ENCODE results near the gene TBATA.

The TBATA gene

DNA sequence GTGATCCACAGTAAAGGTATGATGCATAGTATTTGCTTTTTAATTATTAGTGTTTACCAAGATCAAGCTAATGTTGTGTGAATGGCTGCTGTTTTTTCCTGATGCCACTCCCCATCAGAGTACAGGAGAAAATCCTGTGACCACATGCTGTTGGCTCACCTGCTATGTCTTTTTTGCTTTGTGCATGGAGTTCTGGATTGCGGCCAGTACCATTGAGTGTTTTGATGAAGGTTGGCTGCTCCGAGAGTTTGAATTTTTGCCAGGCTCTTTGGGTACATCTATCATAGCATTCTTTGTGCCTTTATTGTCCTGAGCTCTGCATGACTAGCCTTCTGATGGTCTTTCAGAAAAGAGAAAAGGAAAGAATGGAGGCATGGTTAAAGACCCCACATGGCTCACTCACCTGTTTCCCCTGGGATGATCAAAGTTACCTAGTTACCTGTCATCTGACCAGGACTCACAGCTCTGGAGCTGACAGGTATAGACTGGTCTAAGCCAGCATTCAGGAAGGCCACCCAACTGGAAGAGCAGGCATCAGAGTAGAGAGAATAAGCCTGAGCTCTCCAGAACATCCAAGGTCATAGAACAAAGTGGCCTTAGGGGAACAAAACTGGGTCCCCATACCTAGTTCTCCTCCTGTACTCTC lies 18.7 kb upstream of the TBATA start:
- H2AK5ac ChIP-seq (ENCODE audit: low read length), result no peak overlapping the region
- H2BK5ac ChIP-seq (ENCODE audit: low read depth, low read length, poor library complexity), result no peak overlapping the region
- no peak overlapping the region for H3K14ac ChIP-seq (ENCODE audit: low read length)
- H2AFZ ChIP-seq (ENCODE audit: insufficient read depth, low read length, poor library complexity), result no peak overlapping the region
- H3K27ac ChIP-seq (ENCODE audit: low read depth, low read length), result no peak overlapping the region
- no peak overlapping the region for H3K9ac ChIP-seq (ENCODE audit: low read length)
- H3K27me3 ChIP-seq (ENCODE audit: insufficient read depth, low read length), result no peaks in the 10 kb centered on the region
- no peaks in the 10 kb centered on the region for H3K79me2 ChIP-seq (ENCODE audit: control insufficient read depth, insufficient read depth, low read length, poor library complexity)
- no peaks in the 10 kb centered on the region for H3K79me1 ChIP-seq (ENCODE audit: low read length)
- no peak overlapping the region for H4K8ac ChIP-seq (ENCODE audit: low read depth, low read length)
- H3K9me3 ChIP-seq (ENCODE audit: insufficient read depth, low read depth, low read length), result peaks cover 1% of the 10 kb centered on the region
- no peak overlapping the region for H3K4me2 ChIP-seq (ENCODE audit: low read length)
- H3K4ac ChIP-seq (ENCODE audit: low read depth, low read length), result no peak overlapping the region
- no peak for DNase-seq
- no peak overlapping the region for H2BK12ac ChIP-seq (ENCODE audit: low read length)
- H3K23ac ChIP-seq (ENCODE audit: low read length), result no peak overlapping the region
- no peak overlapping the region for H3K18ac ChIP-seq (ENCODE audit: low read length)
- peaks cover 0 to 1% of the 10 kb centered on the region in 2 experiments for H3K4me1 ChIP-seq (ENCODE audit: control insufficient read depth in 1 of 2, insufficient read depth in 2 of 2, low read length in 2 of 2)
- no CpG with 5 or more reads among the region's 2 CpGs for WGBS (ENCODE audit: extremely low coverage, insufficient coverage, insufficient read length)
- H4K91ac ChIP-seq (ENCODE audit: low read depth, low read length), result no peak overlapping the region
- H3K36me3 ChIP-seq (ENCODE audit: control insufficient read depth in 1 of 2, insufficient read depth in 2 of 2, low read length in 2 of 2), result no peaks in the 10 kb centered on the region
- no peak overlapping the region for H2BK120ac ChIP-seq (ENCODE audit: insufficient read depth, low read length, poor library complexity)
- H3K4me3 ChIP-seq (ENCODE audit: low read depth, low read length), result no peak overlapping the region
- no peak overlapping the region for H4K12ac ChIP-seq (ENCODE audit: low read depth, low read length)

DNA sequence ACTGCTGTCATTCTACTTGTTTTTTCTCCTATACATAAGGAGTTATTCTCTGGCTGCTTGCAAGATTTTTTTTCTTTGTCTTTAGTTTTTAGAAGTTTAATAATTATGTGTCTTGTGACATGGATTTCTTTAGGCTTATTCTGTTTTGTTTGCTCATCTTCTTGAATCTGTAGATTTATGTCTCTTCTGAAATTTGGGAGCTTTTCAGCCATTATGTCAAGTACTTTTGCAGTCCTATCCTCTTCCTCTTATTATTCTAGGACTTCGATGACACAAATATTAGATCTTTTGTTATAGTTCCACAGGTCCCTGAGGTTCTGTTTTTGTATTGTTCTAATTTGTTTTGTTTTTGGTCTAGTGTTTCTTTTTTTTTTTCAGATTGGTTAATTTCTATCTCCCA lies 16.7 kb upstream of the TBATA start:
- H3K4me3 ChIP-seq (ENCODE audit: low read depth, low read length), result no peak overlapping the region
- no peaks in the 10 kb centered on the region for H3K27me3 ChIP-seq (ENCODE audit: insufficient read depth, low read length)
- no peak overlapping the region for H3K18ac ChIP-seq (ENCODE audit: low read length)
- no peak overlapping the region for H2BK5ac ChIP-seq (ENCODE audit: low read depth, low read length, poor library complexity)
- no peak overlapping the region for H2AK5ac ChIP-seq (ENCODE audit: low read length)
- no peak overlapping the region for H3K14ac ChIP-seq (ENCODE audit: low read length)
- DNase-seq, result no peak
- H3K4me2 ChIP-seq (ENCODE audit: low read length), result no peak overlapping the region
- H3K4ac ChIP-seq (ENCODE audit: low read depth, low read length), result no peak overlapping the region
- H3K79me1 ChIP-seq (ENCODE audit: low read length), result no peaks in the 10 kb centered on the region
- no peak overlapping the region for H2BK120ac ChIP-seq (ENCODE audit: insufficient read depth, low read length, poor library complexity)
- no peaks in the 10 kb centered on the region for H3K4me1 ChIP-seq (ENCODE audit: control insufficient read depth in 1 of 2, insufficient read depth in 2 of 2, low read length in 2 of 2)
- no peak overlapping the region for H3K23ac ChIP-seq (ENCODE audit: low read length)
- no peak overlapping the region for H3K27ac ChIP-seq (ENCODE audit: low read depth, low read length)
- WGBS (ENCODE audit: extremely low coverage, insufficient coverage, insufficient read length), result no CpG with 5 or more reads among the region's 1 CpG
- no peak overlapping the region for H3K9ac ChIP-seq (ENCODE audit: low read length)
- no peaks in the 10 kb centered on the region for H3K36me3 ChIP-seq (ENCODE audit: control insufficient read depth in 1 of 2, insufficient read depth in 2 of 2, low read length in 2 of 2)
- no peaks in the 10 kb centered on the region for H3K79me2 ChIP-seq (ENCODE audit: control insufficient read depth, insufficient read depth, low read length, poor library complexity)
- no peak overlapping the region for H4K8ac ChIP-seq (ENCODE audit: low read depth, low read length)
- no peaks in the 10 kb centered on the region for H3K9me3 ChIP-seq (ENCODE audit: insufficient read depth, low read depth, low read length)
- H4K12ac ChIP-seq (ENCODE audit: low read depth, low read length), result no peak overlapping the region
- no peak overlapping the region for H2BK12ac ChIP-seq (ENCODE audit: low read length)
- H2AFZ ChIP-seq (ENCODE audit: insufficient read depth, low read length, poor library complexity), result no peak overlapping the region
- no peak overlapping the region for H4K91ac ChIP-seq (ENCODE audit: low read depth, low read length)

DNA sequence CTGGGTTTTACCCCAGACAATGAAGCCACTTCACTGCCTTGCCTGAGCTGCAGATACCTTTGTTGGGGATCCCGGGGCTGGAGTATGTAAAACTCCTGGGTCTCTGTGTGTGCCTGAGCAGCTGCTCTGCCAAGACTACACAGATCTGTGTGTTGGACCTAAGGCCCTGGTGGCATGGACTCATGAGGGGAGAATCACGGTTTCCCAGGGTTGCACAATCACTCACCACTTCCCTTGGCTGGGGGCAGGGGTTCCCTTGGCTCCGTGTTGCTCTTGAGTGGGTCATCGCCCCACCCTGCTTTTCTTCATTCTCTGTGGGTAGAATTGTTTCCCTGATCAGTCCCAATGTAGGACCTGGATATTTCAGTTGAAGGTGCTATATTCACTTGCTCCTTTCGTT lies 13.9 kb upstream of the TBATA start:
- Histone ChIP-seq H2BK12ac (ENCODE audit: low read length) (no peak overlapping the region), H3K36me3 (ENCODE audit: control insufficient read depth in 1 of 2, insufficient read depth in 2 of 2, low read length in 2 of 2) (no peaks in the 10 kb centered on the region), H3K4me2 (ENCODE audit: low read length) (no peak overlapping the region), H2BK5ac (ENCODE audit: low read depth, low read length, poor library complexity) (no peak overlapping the region), H4K12ac (ENCODE audit: low read depth, low read length) (no peak overlapping the region), H3K9me3 (ENCODE audit: insufficient read depth, low read depth, low read length) (no peaks in the 10 kb centered on the region), H3K27ac (ENCODE audit: low read depth, low read length) (no peak overlapping the region), H2BK120ac (ENCODE audit: insufficient read depth, low read length, poor library complexity) (no peak overlapping the region), H2AFZ (ENCODE audit: insufficient read depth, low read length, poor library complexity) (no peak overlapping the region), H3K4me3 (ENCODE audit: low read depth, low read length) (no peak overlapping the region), H3K23ac (ENCODE audit: low read length) (no peak overlapping the region), H2AK5ac (ENCODE audit: low read length) (no peak overlapping the region), H4K8ac (ENCODE audit: low read depth, low read length) (no peak overlapping the region), H3K79me2 (ENCODE audit: control insufficient read depth, insufficient read depth, low read length, poor library complexity) (no peaks in the 10 kb centered on the region), H3K27me3 (ENCODE audit: insufficient read depth, low read length) (no peaks in the 10 kb centered on the region), H3K4me1 (ENCODE audit: control insufficient read depth in 1 of 2, insufficient read depth in 2 of 2, low read length in 2 of 2) (no peaks in the 10 kb centered on the region), H4K91ac (ENCODE audit: low read depth, low read length) (no peak overlapping the region), H3K4ac (ENCODE audit: low read depth, low read length) (no peak overlapping the region), H3K79me1 (ENCODE audit: low read length) (no peaks in the 10 kb centered on the region), H3K14ac (ENCODE audit: low read length) (no peak overlapping the region), H3K9ac (ENCODE audit: low read length) (no peak overlapping the region), H3K18ac (ENCODE audit: low read length) (no peak overlapping the region)
- no peak for DNase-seq
- WGBS (ENCODE audit: extremely low coverage, insufficient coverage, insufficient read length), result no CpG with 5 or more reads among the region's 5 CpGs

DNA sequence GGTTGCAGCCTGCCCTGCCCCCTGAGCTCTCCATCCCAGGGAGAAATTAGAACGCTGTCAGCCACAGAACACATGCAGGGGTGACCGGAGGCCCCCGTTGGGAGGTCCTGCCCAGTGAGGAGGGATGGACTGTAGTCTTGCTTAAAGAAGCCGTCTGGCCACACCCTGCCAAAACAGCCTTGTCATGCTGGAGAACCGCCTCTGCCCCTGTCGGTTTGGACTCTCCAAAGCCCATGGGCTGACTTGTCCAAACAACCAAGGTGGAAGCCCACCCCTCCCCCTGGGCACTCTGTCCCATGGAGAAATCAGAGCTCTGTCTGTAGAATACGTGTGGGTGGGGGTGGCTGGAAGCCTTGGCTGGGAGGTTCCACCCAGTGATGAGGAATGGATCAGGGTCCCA lies 12.7 kb upstream of the TBATA start:
- Histone ChIP-seq H2AFZ (ENCODE audit: insufficient read depth, low read length, poor library complexity) (no peak overlapping the region), H3K4me1 (ENCODE audit: control insufficient read depth in 1 of 2, insufficient read depth in 2 of 2, low read length in 2 of 2) (no peaks in the 10 kb centered on the region), H3K4me2 (ENCODE audit: low read length) (no peak overlapping the region), H3K18ac (ENCODE audit: low read length) (no peak overlapping the region), H3K23ac (ENCODE audit: low read length) (no peak overlapping the region), H4K12ac (ENCODE audit: low read depth, low read length) (no peak overlapping the region), H4K8ac (ENCODE audit: low read depth, low read length) (no peak overlapping the region), H3K79me1 (ENCODE audit: low read length) (no peaks in the 10 kb centered on the region), H4K91ac (ENCODE audit: low read depth, low read length) (no peak overlapping the region), H3K27ac (ENCODE audit: low read depth, low read length) (no peak overlapping the region), H3K79me2 (ENCODE audit: control insufficient read depth, insufficient read depth, low read length, poor library complexity) (no peaks in the 10 kb centered on the region), H3K36me3 (ENCODE audit: control insufficient read depth in 1 of 2, insufficient read depth in 2 of 2, low read length in 2 of 2) (no peaks in the 10 kb centered on the region), H3K4me3 (ENCODE audit: low read depth, low read length) (no peak overlapping the region), H2BK12ac (ENCODE audit: low read length) (no peak overlapping the region), H3K14ac (ENCODE audit: low read length) (no peak overlapping the region), H3K9me3 (ENCODE audit: insufficient read depth, low read depth, low read length) (no peaks in the 10 kb centered on the region), H3K4ac (ENCODE audit: low read depth, low read length) (no peak overlapping the region), H2AK5ac (ENCODE audit: low read length) (no peak overlapping the region), H2BK120ac (ENCODE audit: insufficient read depth, low read length, poor library complexity) (no peak overlapping the region), H3K27me3 (ENCODE audit: insufficient read depth, low read length) (no peaks in the 10 kb centered on the region), H2BK5ac (ENCODE audit: low read depth, low read length, poor library complexity) (no peak overlapping the region), H3K9ac (ENCODE audit: low read length) (no peak overlapping the region)
- no CpG with 5 or more reads among the region's 7 CpGs for WGBS (ENCODE audit: extremely low coverage, insufficient coverage, insufficient read length)
- DNase-seq, result no peak

All from trophoblast cell (in vitro differentiated cells and primary cell).